ENCODE measurements around the gene PLEKHH2.
A peak's percentile ranks its signal among the peaks of the same experiment; 100 is the strongest.

PLEKHH2 gene

DNA sequence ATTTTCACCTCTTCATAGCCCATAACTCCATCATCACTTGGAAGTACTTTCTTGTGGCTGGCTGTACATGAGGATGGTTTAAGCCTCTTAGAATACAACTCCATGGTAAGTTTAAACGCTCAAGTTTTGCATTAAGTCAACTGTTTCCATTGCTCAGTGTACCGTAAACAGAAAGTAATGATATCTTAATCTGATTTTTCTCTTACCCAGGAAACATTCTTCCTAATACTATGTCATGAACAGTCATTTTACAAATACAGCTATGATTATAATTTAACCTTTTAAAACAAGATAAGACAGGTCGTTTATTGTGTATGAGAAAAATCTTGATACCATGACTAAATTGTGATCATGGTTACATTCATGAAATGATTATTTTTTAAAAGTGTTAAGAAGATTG, 125.2 kb downstream of the PLEKHH2 start:
- no peak for DNase-seq (ENCODE audit: low read depth, low spot score)

DNA sequence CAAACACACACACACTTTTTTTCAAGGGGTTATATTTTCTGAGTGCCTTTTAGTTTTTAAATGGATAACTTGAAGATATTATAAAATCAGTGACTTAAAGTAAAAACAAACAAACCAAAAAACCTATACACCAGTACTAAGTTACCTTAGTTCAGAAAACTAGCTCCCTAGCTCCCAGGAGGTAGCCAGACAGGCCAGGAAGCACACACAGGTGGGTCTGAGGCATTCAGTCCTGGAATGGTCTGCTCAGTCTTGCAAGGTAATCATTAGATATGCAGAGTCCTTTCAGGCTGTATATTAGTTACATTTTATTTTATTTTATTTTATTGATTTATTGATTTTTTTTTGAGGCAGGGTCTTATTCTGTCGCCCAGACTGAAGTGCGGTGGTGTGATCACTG, 126.0 kb downstream of the PLEKHH2 start:
- DNase-seq (ENCODE audit: low read depth, low spot score), result no peak

DNA sequence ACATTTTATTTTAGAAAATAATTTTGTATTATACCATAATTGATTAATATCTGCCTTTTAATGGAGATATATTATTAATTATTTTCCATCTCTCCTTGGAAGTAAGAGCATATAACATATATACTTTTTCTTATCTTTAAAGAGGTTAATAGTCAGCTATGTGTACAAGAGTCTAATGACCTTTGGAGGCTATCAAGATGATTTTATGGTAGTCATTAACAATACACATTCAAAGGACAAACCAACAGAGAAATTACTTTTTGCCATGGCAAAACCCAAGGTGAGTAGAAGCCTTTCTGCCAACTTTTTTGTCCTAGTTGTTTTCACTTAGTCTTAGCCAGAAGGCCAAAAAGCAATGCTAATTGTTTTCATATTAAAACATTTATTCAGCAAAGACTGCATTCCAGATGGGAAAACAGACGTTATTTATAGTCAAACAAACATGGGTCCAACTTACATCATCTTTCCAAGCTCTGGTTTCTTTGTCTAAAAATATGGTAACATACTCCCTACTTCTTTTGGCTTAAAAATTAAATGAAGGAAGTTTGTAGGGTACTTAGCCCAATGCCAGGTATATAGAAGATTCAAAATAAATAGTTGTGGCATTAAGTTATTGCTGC, 127.1 kb downstream of the PLEKHH2 start:
- no peak for DNase-seq (ENCODE audit: low read depth, low spot score)

DNA sequence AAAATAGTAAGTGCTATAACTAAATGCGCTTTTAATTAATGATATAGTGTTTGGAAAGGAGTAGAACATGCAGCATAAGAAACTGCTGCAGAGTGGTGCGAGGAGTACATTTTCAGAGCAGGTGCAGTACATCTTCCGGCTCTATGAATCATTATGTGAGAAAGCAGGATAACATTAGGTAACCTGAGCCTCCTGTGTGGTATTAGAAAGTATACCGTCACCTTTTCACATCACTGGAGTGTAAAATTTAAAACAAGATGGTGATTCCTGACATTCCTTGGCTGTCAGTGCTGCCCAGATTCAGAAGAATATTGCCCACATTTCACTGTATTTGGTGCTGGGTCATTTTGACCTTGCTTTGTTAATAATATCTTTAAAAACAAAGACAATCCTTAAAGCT, 128.9 kb downstream of the PLEKHH2 start:
- DNase-seq (ENCODE audit: low read depth, low spot score), result no peak

DNA sequence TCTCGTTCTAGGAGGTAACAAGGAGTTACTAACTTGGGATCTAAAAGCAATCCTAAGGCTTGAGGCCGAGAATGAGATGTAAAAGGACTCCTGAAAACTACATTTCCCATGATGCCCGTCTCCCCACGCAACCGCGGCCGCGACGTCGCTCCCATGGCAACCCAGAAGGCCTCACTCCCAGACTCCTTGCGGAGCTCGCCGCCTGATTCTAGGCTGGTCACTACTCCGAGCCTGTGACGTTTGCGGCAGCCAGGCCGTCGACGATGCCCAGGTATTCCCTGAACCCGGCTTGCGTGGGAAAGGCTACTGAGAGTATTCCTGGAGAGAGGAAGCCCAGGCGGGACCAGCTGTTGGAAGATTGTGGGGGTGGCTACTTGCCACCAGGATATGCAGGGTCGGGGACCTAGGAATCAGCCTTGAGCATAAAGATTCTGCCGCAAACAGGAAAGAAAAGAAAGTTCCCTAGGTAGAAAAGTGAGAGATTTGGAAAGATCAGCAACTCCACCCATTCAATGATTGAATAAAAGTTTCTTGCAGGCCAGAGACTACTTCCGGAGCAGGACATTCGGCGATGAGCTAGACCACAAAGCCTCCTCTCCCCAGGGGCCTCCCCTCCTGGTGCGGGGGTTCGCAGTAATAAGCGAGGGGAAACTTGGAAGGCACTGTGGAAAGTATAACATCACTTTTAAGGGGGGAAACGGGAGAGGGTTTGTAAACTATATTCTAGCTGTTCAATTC, 137.0 kb downstream of the PLEKHH2 start, which contains the start of gene DYNC2LI1:
Gene DYNC2LI1, plus strand, starts transcription at position 164 of the 738 bp plus-strand sequence. Its CDS starts 100 bp downstream, at position 264.
- peak; percentile 80 for DNase-seq (ENCODE audit: low read depth, low spot score)

DNA sequence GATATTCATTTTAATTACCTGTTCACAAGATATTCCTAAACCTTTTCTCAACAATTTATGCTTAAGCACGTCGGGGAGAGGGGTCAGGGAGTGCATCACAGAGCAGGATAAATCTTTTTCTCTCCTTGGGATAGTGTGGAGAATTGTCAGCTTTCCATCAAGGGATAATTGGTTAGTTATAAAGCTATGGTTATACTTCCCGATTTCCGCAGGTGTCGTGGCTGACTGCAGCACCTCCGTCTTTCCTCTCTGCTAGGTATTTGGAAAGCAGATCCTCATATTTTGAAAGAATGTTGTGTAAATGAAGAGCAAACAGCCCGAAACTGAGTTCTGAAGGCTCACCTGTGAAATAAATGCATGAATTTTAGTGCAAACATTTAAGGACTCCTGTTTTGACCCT, 137.6 kb downstream of the PLEKHH2 start:
- no peak for DNase-seq (ENCODE audit: low read depth, low spot score)

DNA sequence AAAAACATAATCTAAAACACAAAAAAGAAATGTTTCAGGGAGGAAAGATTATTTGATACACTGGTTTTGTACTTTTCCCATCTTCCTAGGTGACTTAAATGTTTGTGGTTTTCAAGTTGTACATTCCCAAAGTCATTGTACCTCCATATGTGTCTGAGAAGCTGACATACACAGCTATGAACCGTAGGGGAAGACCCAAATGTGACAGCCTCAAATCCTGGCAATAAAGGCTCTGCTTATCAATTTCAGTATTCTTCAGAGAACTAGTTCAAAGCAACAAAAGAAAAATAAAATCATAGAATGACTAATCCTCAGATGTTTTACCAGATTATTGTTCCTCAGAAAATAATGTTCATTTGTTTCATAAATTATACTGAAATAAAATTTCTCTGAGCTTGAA, 139.3 kb downstream of the PLEKHH2 start:
- no peak for DNase-seq (ENCODE audit: low read depth, low spot score)

DNA sequence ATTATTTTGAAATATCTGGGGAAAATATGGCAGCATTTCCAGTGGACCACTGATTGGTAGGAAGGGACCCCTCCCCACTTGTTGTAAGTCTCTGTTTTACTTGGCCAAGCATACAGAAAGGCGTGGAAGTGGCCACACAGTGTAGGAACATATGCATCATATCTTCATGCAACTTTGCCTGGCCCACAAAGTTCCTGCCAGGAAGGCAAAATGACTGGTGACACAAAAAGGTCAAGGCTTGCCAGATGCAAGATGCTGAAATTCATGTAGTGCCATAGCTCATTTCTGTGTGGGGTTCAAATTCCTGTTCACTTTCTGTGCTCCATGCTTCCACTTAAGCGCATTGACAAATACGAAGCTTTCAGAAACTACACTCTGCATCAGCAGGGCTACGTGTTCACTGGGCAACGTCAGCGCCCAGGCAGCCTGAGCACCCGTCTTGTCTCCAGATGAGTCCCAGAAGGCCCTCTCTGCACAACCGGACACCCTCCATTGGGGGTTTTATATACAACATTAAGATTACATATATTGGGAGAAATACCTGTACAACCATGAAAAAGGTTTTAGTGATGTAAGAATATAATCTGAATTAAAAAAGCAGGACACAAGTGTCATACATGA, 140.4 kb downstream of the PLEKHH2 start:
- DNase-seq (ENCODE audit: low read depth, low spot score), result no peak

DNA sequence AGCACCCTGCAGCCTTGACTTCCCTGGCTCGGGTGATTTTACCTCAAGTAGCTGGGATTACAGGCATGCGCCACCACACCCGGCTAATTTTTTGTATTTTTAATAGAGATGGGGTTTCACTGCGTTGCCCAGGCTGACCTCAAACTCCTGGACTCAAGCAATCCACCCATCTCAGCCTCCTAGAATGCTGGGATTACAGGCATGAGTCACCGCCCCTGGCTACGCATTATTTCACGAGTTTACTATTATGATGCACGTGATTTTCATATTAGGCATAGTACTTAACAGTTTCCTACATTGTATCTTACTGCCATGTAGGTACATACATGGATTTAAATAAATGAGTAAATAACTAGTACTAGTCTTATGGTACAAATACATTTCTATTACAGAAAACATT, 141.2 kb downstream of the PLEKHH2 start:
- no peak for DNase-seq (ENCODE audit: low read depth, low spot score)

DNA sequence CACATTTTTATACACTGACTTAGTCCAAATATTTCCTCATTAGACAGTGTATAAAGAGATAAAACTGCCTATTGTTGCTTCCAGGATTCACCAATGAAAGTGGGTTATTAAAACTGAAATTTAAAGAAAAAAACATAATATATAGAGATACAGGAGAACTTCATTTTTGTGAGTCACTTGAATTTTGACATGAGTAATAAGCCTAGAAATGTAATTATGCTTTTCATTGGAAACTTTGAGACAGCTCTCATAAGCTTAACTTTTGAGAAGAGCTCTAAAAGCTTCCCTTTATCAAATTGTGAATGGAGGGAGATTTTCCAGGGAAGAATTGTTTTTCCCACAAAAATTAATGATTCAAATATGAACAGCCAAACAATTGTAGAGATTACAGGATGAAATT, 150.8 kb downstream of the PLEKHH2 start:
- no peak for DNase-seq (ENCODE audit: low read depth, low spot score)

DNA sequence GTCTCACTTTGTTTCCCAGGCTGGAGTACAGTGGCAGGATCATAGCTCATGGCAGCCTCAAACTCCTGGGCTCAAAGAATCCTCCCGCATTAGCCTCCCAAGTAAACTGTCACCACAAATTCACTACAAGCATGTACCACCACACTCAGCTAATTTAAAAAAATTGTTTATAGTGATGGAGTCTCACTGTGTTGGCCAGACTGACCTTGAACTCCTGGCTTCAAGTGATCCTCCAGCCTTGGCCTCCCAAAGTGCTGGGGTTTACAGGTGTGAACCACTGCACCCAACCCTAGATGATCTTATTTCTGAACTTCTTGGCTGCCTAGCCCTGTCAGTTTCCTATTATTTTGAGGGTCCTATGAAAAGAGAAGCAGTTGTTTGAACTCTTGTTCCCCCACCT, 151.6 kb downstream of the PLEKHH2 start:
- DNase-seq (ENCODE audit: low read depth, low spot score), result no peak

DNA sequence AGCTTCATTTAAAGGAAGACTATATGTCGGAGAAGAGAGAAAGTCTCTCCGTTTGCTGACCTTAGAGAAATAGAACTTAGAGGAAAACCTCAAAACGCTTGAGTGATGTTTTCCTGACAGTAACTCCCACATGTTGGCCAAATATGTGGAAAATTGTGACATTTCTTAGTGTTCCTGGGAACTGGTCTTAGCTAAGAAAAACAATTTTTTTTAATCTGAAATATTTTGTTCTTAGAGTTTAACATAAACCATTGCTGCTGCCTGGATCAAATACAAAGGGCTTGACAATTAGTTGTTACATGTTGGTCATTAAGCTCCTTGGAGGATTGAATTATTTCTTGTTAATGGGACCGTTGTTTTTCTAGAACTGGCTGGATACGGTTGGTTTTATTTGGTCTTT, 153.1 kb downstream of the PLEKHH2 start:
- no peak for DNase-seq (ENCODE audit: low read depth, low spot score)

DNA sequence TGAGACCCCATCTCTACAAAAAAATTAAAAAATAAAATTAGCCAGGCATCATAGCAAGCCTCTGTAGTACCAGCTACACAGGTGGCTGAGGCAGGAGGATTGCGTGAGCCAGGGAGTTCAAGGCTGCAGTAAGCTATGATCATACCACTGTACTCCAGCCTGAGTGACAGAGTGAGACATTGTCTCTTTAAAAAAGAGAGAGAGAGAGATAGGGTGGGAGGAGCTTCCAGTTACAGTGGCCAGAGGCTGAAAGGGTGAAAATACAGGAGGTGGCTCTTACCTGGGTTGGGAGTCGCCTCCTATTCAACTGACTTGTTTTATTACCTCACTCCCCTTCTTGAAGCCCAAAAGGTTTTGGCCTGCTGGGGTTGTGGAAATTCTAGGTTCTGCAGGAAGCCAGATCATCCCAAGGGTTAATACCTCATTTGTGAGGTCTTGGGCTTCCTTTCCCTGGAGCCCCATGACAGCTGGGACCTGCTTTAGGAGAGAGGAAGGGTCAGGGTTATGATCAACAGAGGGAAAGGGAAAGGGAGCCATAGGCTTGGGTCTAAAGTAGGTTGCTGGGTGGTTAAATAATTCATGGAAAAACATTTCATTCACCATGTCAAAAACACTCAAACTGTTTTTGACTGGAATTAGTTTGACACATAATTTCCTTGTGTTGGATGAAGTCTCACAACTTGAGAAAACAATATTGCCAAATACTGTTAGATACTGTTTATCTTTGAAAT, 154.1 kb downstream of the PLEKHH2 start:
- DNase-seq (ENCODE audit: low read depth, low spot score), result no peak

DNA sequence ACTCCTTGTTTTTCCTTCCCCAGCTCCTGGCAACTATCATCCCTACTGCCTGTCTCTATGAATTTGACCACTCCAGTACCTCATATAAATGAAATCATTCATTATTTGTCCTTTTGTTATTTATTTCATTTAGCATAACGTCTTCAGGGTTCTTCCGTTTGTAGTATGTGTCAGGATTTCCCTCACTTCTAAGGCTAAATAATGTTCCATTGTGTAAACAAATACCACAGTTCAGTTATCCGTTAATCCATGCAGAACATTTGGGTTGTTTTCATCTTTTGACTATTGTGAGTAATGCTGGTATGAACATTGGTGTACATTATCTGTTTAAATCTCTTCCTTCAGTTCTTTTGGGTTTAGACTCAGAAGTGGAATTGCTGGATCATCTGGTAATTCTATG, 155.6 kb downstream of the PLEKHH2 start:
- DNase-seq (ENCODE audit: low read depth, low spot score), result no peak

DNA sequence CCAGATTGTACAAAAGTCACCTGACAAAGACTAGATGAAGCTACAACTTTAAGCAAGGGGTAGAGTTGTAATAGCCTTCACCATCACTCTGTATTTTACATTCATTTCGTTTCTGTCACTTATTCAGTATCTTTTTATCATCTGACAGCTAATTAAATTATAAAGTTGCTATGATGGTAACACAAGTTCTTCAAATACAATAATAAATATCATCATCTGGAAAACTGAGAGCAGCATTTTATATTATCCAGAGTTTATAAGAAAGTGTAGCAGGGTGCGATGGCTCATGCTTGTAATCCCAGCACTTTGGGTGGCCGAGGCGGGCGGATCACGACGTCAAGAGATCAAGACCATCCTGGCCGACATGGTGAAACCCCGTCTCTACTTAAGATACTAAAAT, 157.9 kb downstream of the PLEKHH2 start:
- no peak for DNase-seq (ENCODE audit: low read depth, low spot score)

DNA sequence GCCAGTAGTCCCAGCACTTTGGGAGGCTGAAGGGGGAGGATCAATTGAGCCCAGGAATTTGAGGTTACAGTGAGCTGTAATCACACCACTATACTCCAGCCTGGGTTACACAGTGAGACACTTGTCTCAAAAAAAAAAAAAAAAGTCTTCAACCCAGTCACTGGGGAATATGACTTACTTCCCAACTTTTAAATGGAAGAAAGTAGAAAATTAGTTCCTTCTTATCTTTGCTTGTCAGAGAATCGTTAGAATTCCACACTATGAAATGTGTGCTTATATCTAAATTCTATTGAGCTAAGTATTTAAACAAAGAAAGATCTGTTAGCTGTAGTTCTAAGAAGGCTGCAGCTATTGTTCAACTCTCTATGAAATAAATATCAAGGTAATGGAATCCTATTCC, 159.1 kb downstream of the PLEKHH2 start:
- no peak for DNase-seq (ENCODE audit: low read depth, low spot score)

DNA sequence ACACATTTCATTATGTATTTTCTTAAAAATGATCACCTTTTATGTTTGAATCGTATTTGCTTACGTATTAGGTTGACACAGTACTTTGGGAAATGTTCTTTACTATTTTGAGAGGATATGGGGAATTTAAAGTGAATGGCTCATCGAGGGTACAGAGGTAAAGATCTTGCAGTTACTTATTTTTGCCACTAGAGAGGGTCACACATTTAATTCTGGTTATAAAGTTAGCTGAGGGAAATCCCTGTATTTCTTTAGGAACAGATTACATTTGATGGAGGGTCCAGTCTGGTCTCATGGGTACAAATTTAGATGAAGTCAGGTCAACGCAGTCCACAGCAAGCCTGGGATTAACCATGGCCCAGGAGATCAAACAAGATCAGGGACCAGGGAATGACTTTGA, 161.2 kb downstream of the PLEKHH2 start:
- no peak for DNase-seq (ENCODE audit: low read depth, low spot score)

DNA sequence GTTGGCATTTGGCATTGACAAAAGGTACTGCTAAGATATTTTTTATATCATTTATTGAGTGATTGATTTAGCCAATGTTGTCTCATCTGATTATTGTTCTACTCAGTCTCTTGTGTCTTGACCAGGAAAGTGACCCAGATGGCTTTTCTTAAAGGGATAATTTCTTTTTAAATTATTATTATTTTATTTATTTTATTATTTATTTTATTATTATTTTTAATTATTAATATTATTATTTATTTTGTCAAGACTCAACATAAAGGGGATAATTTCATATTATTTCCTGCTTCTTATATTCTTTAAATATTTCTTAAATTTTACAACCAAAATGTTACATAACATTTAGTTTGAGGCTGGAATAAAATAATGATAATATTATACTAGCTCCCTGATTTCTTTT, 163.8 kb downstream of the PLEKHH2 start:
- DNase-seq (ENCODE audit: low read depth, low spot score), result no peak

DNA sequence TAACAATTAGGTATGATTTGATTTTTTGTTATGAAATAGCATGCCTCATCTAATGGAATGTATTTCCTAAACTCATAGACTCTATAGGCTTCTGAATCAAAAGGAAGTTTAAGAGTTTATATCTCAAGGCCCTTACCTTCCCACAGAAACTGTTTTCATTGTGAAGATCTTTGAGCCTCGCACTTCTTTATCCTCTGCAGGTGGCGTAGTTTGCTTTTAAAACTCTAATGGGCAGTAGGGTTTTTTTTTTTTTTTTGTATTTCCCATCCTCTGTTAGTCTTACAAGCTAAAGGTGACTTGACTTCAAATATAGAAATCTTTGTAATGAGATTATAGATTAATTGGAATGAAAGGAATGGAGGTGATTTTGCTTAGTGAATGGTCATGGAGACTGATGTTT, 165.1 kb downstream of the PLEKHH2 start:
- no peak for DNase-seq (ENCODE audit: low read depth, low spot score)

DNA sequence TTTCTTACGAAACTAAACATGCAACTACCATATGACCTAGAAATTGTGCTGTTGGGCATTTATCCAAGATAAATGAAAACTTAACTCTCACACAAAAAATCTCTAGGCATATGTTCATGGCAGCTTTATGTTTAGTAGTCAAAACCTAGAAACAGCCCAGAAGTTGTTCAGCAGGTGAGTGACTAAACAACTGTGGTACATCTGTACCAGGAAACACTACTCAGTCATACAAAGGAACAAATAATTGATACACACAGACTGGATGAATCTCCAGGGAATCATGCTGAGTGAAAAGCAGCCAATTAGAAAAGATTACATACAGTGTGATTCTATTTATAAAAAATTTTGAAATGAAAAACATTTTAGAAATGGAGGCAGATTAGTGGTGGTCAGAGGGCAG, 166.1 kb downstream of the PLEKHH2 start:
- no peak for DNase-seq (ENCODE audit: low read depth, low spot score)

DNA sequence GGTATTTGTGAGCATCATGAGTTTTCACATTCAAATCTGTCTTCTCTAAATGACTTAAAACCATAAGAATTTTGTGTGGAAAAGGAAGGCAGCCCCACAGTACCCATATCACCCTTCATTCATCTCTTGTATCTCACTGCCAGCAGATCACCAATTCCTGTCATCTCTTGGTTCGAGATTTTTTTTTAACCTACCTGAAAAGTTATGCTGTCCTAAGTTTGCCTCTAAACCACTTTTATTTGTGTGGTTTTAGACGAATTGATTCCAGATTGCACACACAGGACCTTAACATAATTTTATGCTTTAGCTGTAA, 169.6 kb downstream of the PLEKHH2 start:
- no peak for DNase-seq (ENCODE audit: low read depth, low spot score)

DNA sequence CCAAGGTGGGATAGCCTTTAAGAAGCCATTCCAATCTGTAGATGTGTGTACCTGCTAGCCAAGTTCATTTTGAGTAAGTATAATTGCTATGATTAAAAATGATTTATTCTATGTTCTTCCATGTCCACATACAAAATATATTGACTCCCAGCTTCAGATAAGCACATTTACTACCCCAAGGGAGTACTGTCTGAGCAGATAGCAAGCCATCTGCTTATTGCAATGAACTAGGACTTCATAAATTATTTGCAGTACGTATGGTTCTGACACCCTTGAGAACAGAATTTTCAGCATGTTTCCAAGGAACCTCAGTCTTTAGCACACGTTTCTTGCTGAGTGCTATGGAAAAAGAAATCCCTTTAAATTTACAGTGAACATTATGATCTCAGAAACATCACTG, 173.4 kb downstream of the PLEKHH2 start:
- no peak for DNase-seq (ENCODE audit: low read depth, low spot score)

DNA sequence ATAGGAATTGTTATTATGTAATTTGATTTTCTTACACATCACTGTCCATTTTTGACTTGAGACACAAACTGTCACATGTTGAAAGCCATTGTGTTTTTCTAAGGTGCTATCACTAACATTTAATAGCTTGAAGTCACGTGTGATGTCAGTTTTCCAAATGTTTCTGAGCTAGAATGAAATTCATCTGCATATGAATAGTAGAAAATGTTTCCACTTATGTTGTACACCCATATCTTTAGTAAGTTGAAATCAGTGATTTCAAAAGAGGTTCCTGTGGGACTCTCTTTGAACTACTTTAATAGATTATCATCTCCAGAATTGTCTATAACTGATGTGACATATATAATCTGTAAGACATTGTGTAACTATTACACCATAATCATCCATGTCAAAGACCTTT, 173.8 kb downstream of the PLEKHH2 start:
- DNase-seq (ENCODE audit: low read depth, low spot score), result no peak
